ENCODE data around the gene RRBP1. TPM values are rescaled to one million over a fixed set of nuclear protein-coding genes. Genes with fewer than 3 reads are reported as not detected.
A peak's percentile ranks its signal among the peaks of the same experiment; 100 is the strongest.

Gene RRBP1
- total and polyA plus RNA-seq, 7 experiments from 2014 or later: 4.1 to 73.9 (median 28.1) TPM

DNA sequence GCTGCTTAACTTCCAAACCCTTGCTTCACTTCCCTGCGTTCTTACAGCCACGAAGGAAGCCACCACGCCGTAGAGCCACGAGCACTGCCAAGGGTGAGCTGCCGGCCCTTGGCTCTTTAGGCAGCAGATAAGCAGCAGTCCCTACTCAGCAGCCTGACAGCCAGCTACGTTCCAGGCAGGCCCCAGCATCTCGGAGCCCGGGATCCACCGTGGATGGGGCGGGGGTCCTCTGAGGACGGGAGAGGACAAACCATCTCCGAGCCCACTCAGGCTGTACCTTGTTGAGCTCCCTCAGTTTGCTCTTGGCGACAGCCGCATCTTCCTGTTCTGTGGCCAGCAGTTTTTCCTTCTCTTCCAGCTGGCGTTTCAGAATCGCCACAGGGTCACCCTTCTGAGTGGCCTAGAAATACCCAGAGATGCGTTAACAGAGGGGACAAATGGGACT, 40.5 kb downstream of the RRBP1 start:
- H3K4me3 Mint-ChIP-seq: no peak overlapping the region
- ChIA-PET POLR2A (no interaction called here), CTCF (no interaction called here)
- H3K4me3 ChIP-seq (ENCODE audit: low read length): no peak overlapping the region
- no peak overlapping the region for H3K27ac Mint-ChIP-seq
- no peak for DNase-seq
- peaks cover 0 to 13% (median 0%) of the 10 kb centered on the region in 5 donors for H3K36me3 Mint-ChIP-seq
- peaks cover 0 to 3% (median 0%) of the 10 kb centered on the region in 7 donors for H3K4me1 Mint-ChIP-seq
- no peaks in the 10 kb centered on the region for H3K4me1 ChIP-seq (ENCODE audit: control insufficient read depth in 2 of 2, insufficient read depth in 2 of 2, low read length in 2 of 2)
- no peaks in the 10 kb centered on the region for H3K9me3 Mint-ChIP-seq
- peaks cover 0 to 39% (median 3%) of the 10 kb centered on the region in 3 experiments for H3K36me3 ChIP-seq (ENCODE audit: control insufficient read depth in 2 of 3, insufficient read depth in 3 of 3, low read length in 3 of 3)
- no peaks in the 10 kb centered on the region for H3K27me3 Mint-ChIP-seq
- no peaks in the 10 kb centered on the region for H3K9me3 ChIP-seq (ENCODE audit: control insufficient read depth in 2 of 3, low read length in 3 of 3)
- ATAC-seq: no peak
- H3K27me3 ChIP-seq (ENCODE audit: control insufficient read depth in 2 of 2, insufficient read depth in 2 of 2, low read length in 2 of 2): no peaks in the 10 kb centered on the region
- H3K27ac ChIP-seq (ENCODE audit: low read depth, low read length): no peak overlapping the region
- intact Hi-C loops (cut with micrococcal nuclease): no loop called here

DNA sequence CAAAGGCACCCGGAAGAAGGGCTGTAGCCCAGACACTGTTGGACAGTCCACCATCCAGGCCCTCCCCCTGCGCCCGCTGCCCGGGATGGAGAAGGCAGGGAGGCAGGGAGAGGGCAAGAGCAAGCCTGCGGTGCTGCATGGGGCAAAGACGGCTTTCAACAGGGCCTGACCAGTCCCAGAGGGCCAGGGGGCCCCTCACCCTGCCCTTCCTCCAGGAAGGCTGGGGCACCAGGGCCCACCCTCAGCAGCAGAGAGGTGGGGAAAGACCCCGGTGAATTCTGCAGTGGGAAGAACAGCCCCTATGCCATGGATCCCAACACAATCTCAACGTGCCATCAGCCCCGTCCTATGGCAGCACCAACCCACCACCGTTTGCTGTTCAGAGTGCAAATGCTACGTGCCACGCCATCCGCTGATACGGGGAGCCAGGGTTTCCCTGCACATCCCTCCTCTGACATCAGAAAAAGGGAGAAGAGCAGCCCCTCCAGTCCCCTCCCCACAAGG, 41.1 kb downstream of the RRBP1 start:
- Mint-ChIP-seq H3K27me3 (no peaks in the 10 kb centered on the region), H3K36me3 (peaks cover 0 to 16% (median 0%) of the 10 kb centered on the region in 5 donors), H3K4me1 (peaks cover 0 to 2% (median 0%) of the 10 kb centered on the region in 7 donors), H3K27ac (no peak overlapping the region), H3K9me3 (no peaks in the 10 kb centered on the region), H3K4me3 (no peak overlapping the region)
- POLR2A ChIA-PET: no interaction called here
- Histone ChIP-seq H3K4me3 (ENCODE audit: low read length) (no peak overlapping the region), H3K9me3 (ENCODE audit: control insufficient read depth in 2 of 3, low read length in 3 of 3) (no peaks in the 10 kb centered on the region), H3K36me3 (ENCODE audit: control insufficient read depth in 2 of 3, insufficient read depth in 3 of 3, low read length in 3 of 3) (peaks cover 0 to 45% (median 3%) of the 10 kb centered on the region in 3 experiments), H3K27ac (ENCODE audit: low read depth, low read length) (no peak overlapping the region), H3K27me3 (ENCODE audit: control insufficient read depth in 2 of 2, insufficient read depth in 2 of 2, low read length in 2 of 2) (no peaks in the 10 kb centered on the region), H3K4me1 (ENCODE audit: control insufficient read depth in 2 of 2, insufficient read depth in 2 of 2, low read length in 2 of 2) (no peaks in the 10 kb centered on the region)
- CTCF ChIA-PET: no interaction called here
- ATAC-seq (no peak), DNase-seq (no peak)
- intact Hi-C loops (cut with micrococcal nuclease): no loop called here

DNA sequence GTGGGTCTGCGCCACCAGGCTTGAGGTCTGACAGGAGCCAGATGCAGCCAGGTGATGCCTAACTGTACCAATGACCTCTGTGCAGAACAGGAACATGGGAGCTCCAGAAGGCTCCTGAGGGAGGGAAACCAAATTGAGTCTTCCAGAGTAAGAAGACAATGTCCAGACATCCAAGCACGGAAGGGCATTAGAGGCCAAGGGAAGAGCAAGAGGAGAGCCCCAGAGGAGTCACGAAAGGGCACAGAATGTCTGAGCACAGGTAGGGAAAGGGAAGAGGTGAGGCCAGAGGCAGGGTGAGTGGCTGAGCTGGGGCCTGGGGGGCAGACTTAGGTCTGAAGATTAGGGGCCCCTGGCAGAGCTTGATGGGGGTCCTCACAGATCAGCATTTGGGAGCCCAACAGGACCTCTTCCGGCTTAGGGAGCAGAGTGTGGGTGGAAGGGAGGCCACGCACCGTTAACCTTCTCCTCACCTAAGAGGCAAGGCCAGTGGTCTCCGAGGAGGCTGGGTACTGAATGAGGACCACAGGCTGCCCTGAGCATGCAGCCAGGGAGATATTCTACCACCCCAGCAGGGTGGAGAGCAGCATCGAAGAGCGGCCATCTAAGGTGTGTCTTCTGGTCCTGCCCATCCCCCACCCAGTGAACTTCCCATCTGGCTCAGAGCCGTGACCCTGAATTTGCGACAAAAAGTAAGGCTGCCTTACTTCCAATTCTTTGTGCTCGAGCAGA, 41.7 kb downstream of the RRBP1 start:
- H3K27ac Mint-ChIP-seq: peak overlapping the region in 1 of 9 donors; percentile 55

DNA sequence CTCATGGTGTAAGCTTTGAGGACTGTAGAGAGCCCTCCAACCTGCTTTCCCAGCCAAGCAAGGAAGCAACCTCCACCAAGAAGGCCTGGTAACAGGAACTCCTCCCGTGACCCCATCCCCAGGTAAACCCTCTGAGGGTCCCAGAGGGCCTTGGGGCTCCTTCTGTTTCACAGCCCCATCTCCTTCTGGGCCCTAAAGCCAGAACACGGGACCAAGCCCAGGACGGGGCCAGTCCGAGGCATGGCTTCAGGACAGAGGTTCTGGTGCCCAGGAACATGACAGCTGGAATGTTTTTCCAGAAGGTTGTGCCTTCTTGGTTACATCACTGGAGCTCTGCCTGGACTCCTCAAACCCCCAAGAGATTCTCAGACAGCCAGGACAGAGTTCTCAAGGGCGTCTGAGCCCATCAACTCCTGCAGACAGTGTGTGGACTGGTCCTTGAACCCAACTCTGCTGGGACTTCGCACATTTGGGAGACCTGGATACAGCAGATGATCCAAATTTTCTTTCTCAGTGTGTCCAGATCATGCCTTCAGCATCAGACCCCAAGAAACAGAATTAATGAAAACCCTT, 43.1 kb downstream of the RRBP1 start:
- no peak overlapping the region for H3K4me3 Mint-ChIP-seq
- H3K27ac Mint-ChIP-seq: no peak overlapping the region
- ChIA-PET CTCF (no interaction called here), POLR2A (no interaction called here)
- intact Hi-C loops (cut with micrococcal nuclease): no loop called here
- no peaks in the 10 kb centered on the region for H3K27me3 ChIP-seq (ENCODE audit: control insufficient read depth in 2 of 2, insufficient read depth in 2 of 2, low read length in 2 of 2)
- no peaks in the 10 kb centered on the region for H3K9me3 Mint-ChIP-seq
- no peak overlapping the region for H3K4me3 ChIP-seq (ENCODE audit: low read length)
- no peaks in the 10 kb centered on the region for H3K9me3 ChIP-seq (ENCODE audit: control insufficient read depth in 2 of 3, low read length in 3 of 3)
- no peaks in the 10 kb centered on the region for H3K4me1 ChIP-seq (ENCODE audit: control insufficient read depth in 2 of 2, insufficient read depth in 2 of 2, low read length in 2 of 2)
- H3K4me1 Mint-ChIP-seq: peaks cover 0 to 6% (median 0%) of the 10 kb centered on the region in 7 donors
- DNase-seq (no peak), ATAC-seq (no peak)
- H3K27me3 Mint-ChIP-seq: no peaks in the 10 kb centered on the region
- H3K36me3 Mint-ChIP-seq: peaks cover 0 to 28% (median 2%) of the 10 kb centered on the region in 5 donors
- no peak overlapping the region for H3K27ac ChIP-seq (ENCODE audit: low read depth, low read length)
- peaks cover 0 to 65% (median 3%) of the 10 kb centered on the region in 3 experiments for H3K36me3 ChIP-seq (ENCODE audit: control insufficient read depth in 2 of 3, insufficient read depth in 3 of 3, low read length in 3 of 3)

More for the DNA sequence above, 41.7 kb downstream of the RRBP1 start:
- H3K4me1 Mint-ChIP-seq: peaks cover 0 to 6% (median 0%) of the 10 kb centered on the region in 7 donors
- Histone ChIP-seq H3K27ac (ENCODE audit: low read depth, low read length) (no peak overlapping the region), H3K4me1 (ENCODE audit: control insufficient read depth in 2 of 2, insufficient read depth in 2 of 2, low read length in 2 of 2) (no peaks in the 10 kb centered on the region), H3K4me3 (ENCODE audit: low read length) (no peak overlapping the region), H3K36me3 (ENCODE audit: control insufficient read depth in 2 of 3, insufficient read depth in 3 of 3, low read length in 3 of 3) (peaks cover 0 to 51% (median 3%) of the 10 kb centered on the region in 3 experiments), H3K9me3 (ENCODE audit: control insufficient read depth in 2 of 3, low read length in 3 of 3) (no peaks in the 10 kb centered on the region), H3K27me3 (ENCODE audit: control insufficient read depth in 2 of 2, insufficient read depth in 2 of 2, low read length in 2 of 2) (no peaks in the 10 kb centered on the region)
- ATAC-seq (no peak), DNase-seq (no peak)
- ChIA-PET CTCF (interaction anchor here (0.6 kb wide), 1 partner anchor 394 kb away, joined by 3 read pairs; no protein-coding TSS in a partner anchor), POLR2A (no interaction called here)
- H3K4me3 Mint-ChIP-seq: no peak overlapping the region
- no peaks in the 10 kb centered on the region for H3K27me3 Mint-ChIP-seq
- no peaks in the 10 kb centered on the region for H3K9me3 Mint-ChIP-seq
- intact Hi-C loops (cut with micrococcal nuclease): no loop called here
- H3K36me3 Mint-ChIP-seq: peaks cover 0 to 20% (median 0%) of the 10 kb centered on the region in 5 donors

DNA sequence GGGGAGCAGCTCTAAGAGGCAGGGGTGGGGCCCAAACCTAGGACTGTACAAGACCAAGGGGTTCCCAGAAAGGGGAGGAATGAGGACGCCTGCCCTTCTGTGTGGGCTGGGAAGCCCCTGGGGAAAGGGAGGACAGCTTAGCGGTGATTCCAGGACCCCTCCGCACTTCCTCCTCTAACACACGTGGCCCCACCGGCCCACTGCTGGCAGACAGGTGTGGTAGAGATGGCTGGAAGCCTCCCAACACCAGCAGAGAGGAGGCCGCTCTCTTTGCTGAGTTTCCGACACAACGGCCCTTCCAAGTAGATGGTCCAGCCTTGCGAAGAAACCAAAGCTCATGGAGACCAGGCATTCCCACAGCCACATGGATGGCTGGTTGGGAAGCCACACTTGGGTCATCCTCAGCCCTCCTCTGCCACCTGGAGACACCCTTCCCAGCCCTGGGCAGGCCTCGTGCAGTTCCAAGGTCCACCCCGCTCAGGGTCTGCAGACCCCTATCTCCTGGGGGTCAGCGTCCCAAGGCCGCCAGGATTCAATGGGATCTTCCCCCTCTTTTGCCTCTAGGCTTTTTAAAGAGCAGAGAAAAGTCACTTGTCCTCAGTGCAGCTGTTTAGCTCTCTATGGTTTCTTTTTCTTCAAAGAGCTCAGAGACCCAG, 43.9 kb downstream of the RRBP1 start:
- ATAC-seq (no peak), DNase-seq (no peak)
- POLR2A ChIA-PET: no interaction called here
- intact Hi-C loops (cut with micrococcal nuclease): no loop called here
- H3K4me1 Mint-ChIP-seq: peaks cover 0 to 6% (median 0%) of the 10 kb centered on the region in 7 donors
- H3K27me3 ChIP-seq (ENCODE audit: control insufficient read depth in 2 of 2, insufficient read depth in 2 of 2, low read length in 2 of 2): no peaks in the 10 kb centered on the region
- H3K4me3 ChIP-seq (ENCODE audit: low read length): no peak overlapping the region
- CTCF ChIA-PET: no interaction called here
- peaks cover 0 to 35% (median 4%) of the 10 kb centered on the region in 5 donors for H3K36me3 Mint-ChIP-seq
- H3K9me3 Mint-ChIP-seq: no peaks in the 10 kb centered on the region
- H3K27me3 Mint-ChIP-seq: no peaks in the 10 kb centered on the region
- no peaks in the 10 kb centered on the region for H3K9me3 ChIP-seq (ENCODE audit: control insufficient read depth in 2 of 3, low read length in 3 of 3)
- H3K36me3 ChIP-seq (ENCODE audit: control insufficient read depth in 2 of 3, insufficient read depth in 3 of 3, low read length in 3 of 3): peaks cover 0 to 71% (median 3%) of the 10 kb centered on the region in 3 experiments
- H3K4me1 ChIP-seq (ENCODE audit: control insufficient read depth in 2 of 2, insufficient read depth in 2 of 2, low read length in 2 of 2): no peaks in the 10 kb centered on the region
- no peak overlapping the region for H3K27ac ChIP-seq (ENCODE audit: low read depth, low read length)
- no peak overlapping the region for H3K4me3 Mint-ChIP-seq
- H3K27ac Mint-ChIP-seq: no peak overlapping the region

DNA sequence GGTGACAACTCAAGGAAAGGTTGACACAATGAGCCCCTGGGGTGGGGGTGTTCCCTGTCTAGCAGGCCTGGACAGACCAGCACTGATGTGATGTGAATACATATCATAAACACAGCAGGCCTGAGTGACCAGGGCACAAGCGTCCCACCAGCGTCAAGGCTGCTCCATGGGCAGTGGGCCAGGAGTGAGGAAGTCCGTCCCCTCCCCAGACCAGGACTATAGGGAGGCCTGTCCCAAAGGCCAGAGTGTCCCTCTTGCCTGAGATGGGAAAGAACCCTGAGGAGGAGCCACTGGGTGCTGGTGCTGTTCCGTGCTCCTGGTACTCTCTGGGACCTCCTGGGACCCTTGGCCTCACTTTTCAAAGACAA, 44.6 kb downstream of the RRBP1 start:
- no peak overlapping the region for H3K27ac ChIP-seq (ENCODE audit: low read depth, low read length)
- CTCF ChIA-PET: no interaction called here
- intact Hi-C loops (cut with micrococcal nuclease): no loop called here
- peaks cover 0 to 72% (median 3%) of the 10 kb centered on the region in 3 experiments for H3K36me3 ChIP-seq (ENCODE audit: control insufficient read depth in 2 of 3, insufficient read depth in 3 of 3, low read length in 3 of 3)
- Mint-ChIP-seq H3K9me3 (no peaks in the 10 kb centered on the region), H3K4me3 (no peak overlapping the region), H3K36me3 (peaks cover 0 to 38% (median 4%) of the 10 kb centered on the region in 5 donors), H3K27me3 (no peaks in the 10 kb centered on the region), H3K4me1 (peaks cover 0 to 6% (median 0%) of the 10 kb centered on the region in 7 donors), H3K27ac (no peak overlapping the region)
- no peaks in the 10 kb centered on the region for H3K9me3 ChIP-seq (ENCODE audit: control insufficient read depth in 2 of 3, low read length in 3 of 3)
- H3K27me3 ChIP-seq (ENCODE audit: control insufficient read depth in 2 of 2, insufficient read depth in 2 of 2, low read length in 2 of 2): no peaks in the 10 kb centered on the region
- H3K4me1 ChIP-seq (ENCODE audit: control insufficient read depth in 2 of 2, insufficient read depth in 2 of 2, low read length in 2 of 2): no peaks in the 10 kb centered on the region
- DNase-seq: no peak
- H3K4me3 ChIP-seq (ENCODE audit: low read length): no peak overlapping the region
- POLR2A ChIA-PET: no interaction called here
- ATAC-seq: no peak
